ENCODE measurements around the gene SUMF1.

SUMF1 gene

DNA sequence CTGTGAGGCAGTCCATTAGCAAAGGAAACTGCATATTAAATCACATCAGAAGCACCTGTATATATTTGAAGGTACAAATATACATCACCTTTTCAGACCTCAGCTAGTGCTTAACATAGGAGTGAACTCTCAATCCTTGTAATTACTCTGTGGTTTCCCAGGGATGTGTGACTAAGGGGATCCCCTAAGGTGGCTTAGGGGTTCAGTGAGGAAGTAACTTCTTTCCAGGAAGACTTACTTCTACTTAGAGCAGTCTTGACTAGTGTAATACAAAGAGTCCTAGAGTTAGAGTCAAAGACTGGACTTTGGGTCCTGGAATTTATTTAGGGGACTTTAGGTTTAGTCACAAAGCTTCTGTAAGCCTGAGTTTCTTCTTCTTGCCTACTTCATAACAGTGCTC is 8.7 kb upstream of the SUMF1 start:
- no peak overlapping the region for H3K4me3 ChIP-seq (ENCODE audit: extremely low read depth, insufficient read depth, low read length, poor library complexity, severe bottlenecking)
- H3K4me1 ChIP-seq (ENCODE audit: control insufficient read depth, insufficient read depth, low read length, poor library complexity, severe bottlenecking), result no peaks in the 10 kb centered on the region
- no peaks in the 10 kb centered on the region for H3K9me3 ChIP-seq (ENCODE audit: control insufficient read depth, low read length)
- no peak overlapping the region for H3K27ac ChIP-seq (ENCODE audit: low read depth, low read length, severe bottlenecking)
- no peaks in the 10 kb centered on the region for H3K36me3 ChIP-seq (ENCODE audit: control insufficient read depth, insufficient read depth, low read length)

GRCh38 chr3:4474683-4475490 is 7.8 kb upstream of the SUMF1 start:
- no peaks in the 10 kb centered on the region for H3K4me1 ChIP-seq (ENCODE audit: control insufficient read depth, insufficient read depth, low read length, poor library complexity, severe bottlenecking)

GRCh38 chr3:4472766-4473165 is 5.7 kb upstream of the SUMF1 start:
- H3K4me1 ChIP-seq (ENCODE audit: control insufficient read depth, insufficient read depth, low read length, poor library complexity, severe bottlenecking), result no peaks in the 10 kb centered on the region
- no peak overlapping the region for H3K4me3 ChIP-seq (ENCODE audit: extremely low read depth, insufficient read depth, low read length, poor library complexity, severe bottlenecking)
- WGBS, 2 experiments (ENCODE audit: insufficient coverage in 2 of 2), result 83 to 88% methylated on average over 2 of the region's 2 CpGs

More at GRCh38 chr3:4474683-4475490, 7.8 kb upstream of the SUMF1 start:
- H3K4me3 ChIP-seq (ENCODE audit: extremely low read depth, insufficient read depth, low read length, poor library complexity, severe bottlenecking), result no peak overlapping the region
- WGBS, 2 experiments (ENCODE audit: insufficient coverage in 2 of 2), result 70 to 73% methylated on average over 6 of the region's 7 CpGs
- no peak overlapping the region for H3K27ac ChIP-seq (ENCODE audit: low read depth, low read length, severe bottlenecking)
- no peaks in the 10 kb centered on the region for H3K36me3 ChIP-seq (ENCODE audit: control insufficient read depth, insufficient read depth, low read length)
- H3K9me3 ChIP-seq (ENCODE audit: control insufficient read depth, low read length), result no peaks in the 10 kb centered on the region

GRCh38 chr3:4472312-4472711 is 5.2 kb upstream of the SUMF1 start:
- WGBS, 2 experiments (ENCODE audit: insufficient coverage in 2 of 2), result no CpG with 5 or more reads among the region's 2 CpGs
- no peaks in the 10 kb centered on the region for H3K36me3 ChIP-seq (ENCODE audit: control insufficient read depth, insufficient read depth, low read length)

More at GRCh38 chr3:4472766-4473165, 5.7 kb upstream of the SUMF1 start:
- H3K36me3 ChIP-seq (ENCODE audit: control insufficient read depth, insufficient read depth, low read length), result no peaks in the 10 kb centered on the region
- no peaks in the 10 kb centered on the region for H3K9me3 ChIP-seq (ENCODE audit: control insufficient read depth, low read length)
- no peak overlapping the region for H3K27ac ChIP-seq (ENCODE audit: low read depth, low read length, severe bottlenecking)

DNA sequence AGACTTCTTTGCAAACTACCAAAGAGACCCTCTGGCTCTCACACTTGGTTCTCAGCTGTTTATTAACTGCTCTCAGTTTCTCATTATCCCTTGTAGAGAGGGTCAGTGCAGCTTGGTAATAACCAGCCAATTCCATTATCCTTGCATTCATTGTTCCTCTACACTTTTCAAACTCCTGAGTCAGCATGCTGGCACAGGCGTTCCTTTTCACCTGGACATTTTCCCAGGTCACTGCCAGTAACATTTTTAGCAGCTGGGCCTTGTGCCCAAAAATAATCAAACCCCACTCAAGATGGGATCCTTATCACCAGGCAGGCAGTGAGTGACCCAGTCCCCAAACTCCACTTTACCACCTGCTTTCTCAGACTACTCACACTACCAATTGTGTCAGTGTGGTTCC is 4.8 kb upstream of the SUMF1 start:
- Histone ChIP-seq H3K36me3 (ENCODE audit: control insufficient read depth, insufficient read depth, low read length) (no peaks in the 10 kb centered on the region), H3K4me3 (ENCODE audit: extremely low read depth, insufficient read depth, low read length, poor library complexity, severe bottlenecking) (no peak overlapping the region), H3K9me3 (ENCODE audit: control insufficient read depth, low read length) (no peaks in the 10 kb centered on the region), H3K4me1 (ENCODE audit: control insufficient read depth, insufficient read depth, low read length, poor library complexity, severe bottlenecking) (no peaks in the 10 kb centered on the region), H3K27ac (ENCODE audit: low read depth, low read length, severe bottlenecking) (no peak overlapping the region)
- 92 to 93% methylated on average over 1 of the region's 1 CpG for WGBS, 2 experiments (ENCODE audit: insufficient coverage in 2 of 2)

More at GRCh38 chr3:4472312-4472711, 5.2 kb upstream of the SUMF1 start:
- Histone ChIP-seq H3K4me3 (ENCODE audit: extremely low read depth, insufficient read depth, low read length, poor library complexity, severe bottlenecking) (no peak overlapping the region), H3K4me1 (ENCODE audit: control insufficient read depth, insufficient read depth, low read length, poor library complexity, severe bottlenecking) (no peaks in the 10 kb centered on the region), H3K27ac (ENCODE audit: low read depth, low read length, severe bottlenecking) (no peak overlapping the region), H3K9me3 (ENCODE audit: control insufficient read depth, low read length) (no peaks in the 10 kb centered on the region)

- H3K27ac ChIP-seq (ENCODE audit: low read depth, low read length, severe bottlenecking), result no peak overlapping the region
- H3K36me3 ChIP-seq (ENCODE audit: control insufficient read depth, insufficient read depth, low read length), result no peaks in the 10 kb centered on the region
- H3K4me3 ChIP-seq (ENCODE audit: extremely low read depth, insufficient read depth, low read length, poor library complexity, severe bottlenecking), result peak overlapping the region; percentile 80
- no peaks in the 10 kb centered on the region for H3K9me3 ChIP-seq (ENCODE audit: control insufficient read depth, low read length)
- whole genome bisulfite sequencing, 2 experiments (ENCODE audit: insufficient coverage in 2 of 2), result 78 to 89% methylated on average over 9 to 11 of the region's 13 CpGs
- H3K4me1 ChIP-seq (ENCODE audit: control insufficient read depth, insufficient read depth, low read length, poor library complexity, severe bottlenecking), result no peaks in the 10 kb centered on the region
Observed at GRCh38 chr3:4467522-4467867, 426 bp upstream of the SUMF1 start.

- H3K4me3 ChIP-seq (ENCODE audit: extremely low read depth, insufficient read depth, low read length, poor library complexity, severe bottlenecking), result no peak overlapping the region
- H3K27ac ChIP-seq (ENCODE audit: low read depth, low read length, severe bottlenecking), result no peak overlapping the region
- no peaks in the 10 kb centered on the region for H3K9me3 ChIP-seq (ENCODE audit: control insufficient read depth, low read length)
- WGBS, 2 experiments (ENCODE audit: insufficient coverage in 2 of 2), result no CpG with 5 or more reads among the region's 1 CpG
- no peaks in the 10 kb centered on the region for H3K36me3 ChIP-seq (ENCODE audit: control insufficient read depth, insufficient read depth, low read length)
- H3K4me1 ChIP-seq (ENCODE audit: control insufficient read depth, insufficient read depth, low read length, poor library complexity, severe bottlenecking), result no peaks in the 10 kb centered on the region
Observed at GRCh38 chr3:4464576-4464975, 2.5 kb downstream of the SUMF1 start.

DNA sequence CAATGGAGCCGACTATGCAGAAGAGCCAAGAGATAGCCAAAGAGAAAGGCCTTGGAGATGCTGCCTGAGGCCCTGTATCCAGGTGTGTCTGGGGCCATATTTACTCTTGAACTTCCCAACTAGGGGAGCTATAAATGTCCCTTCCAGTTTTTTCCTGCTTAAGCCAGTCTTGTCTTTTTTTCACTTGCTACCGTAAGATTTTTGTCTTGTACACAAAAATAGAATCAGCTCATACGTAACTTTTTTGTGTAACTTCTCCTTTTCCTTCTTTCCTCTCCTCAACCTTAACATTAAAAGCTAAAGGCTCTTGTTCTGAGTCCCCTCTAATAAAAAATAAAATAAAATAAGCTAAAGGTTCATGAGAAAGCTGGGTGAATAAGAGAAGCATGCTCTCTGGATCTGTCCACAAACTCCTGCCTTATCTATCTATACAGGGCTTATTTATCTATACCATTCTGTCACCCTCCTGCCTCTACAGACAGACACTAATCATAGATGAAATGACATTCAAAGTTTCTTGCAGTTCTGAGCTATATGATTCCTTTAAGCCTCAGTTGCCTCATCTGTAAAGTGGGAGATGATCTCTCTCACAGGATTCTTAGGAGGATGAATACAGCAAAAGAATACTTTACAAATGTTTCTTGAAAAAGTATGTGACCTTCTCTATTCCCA is 4.6 kb downstream of the SUMF1 start:
- Histone ChIP-seq H3K4me3 (ENCODE audit: extremely low read depth, insufficient read depth, low read length, poor library complexity, severe bottlenecking) (no peak overlapping the region), H3K36me3 (ENCODE audit: control insufficient read depth, insufficient read depth, low read length) (no peaks in the 10 kb centered on the region), H3K9me3 (ENCODE audit: control insufficient read depth, low read length) (no peaks in the 10 kb centered on the region), H3K4me1 (ENCODE audit: control insufficient read depth, insufficient read depth, low read length, poor library complexity, severe bottlenecking) (no peaks in the 10 kb centered on the region), H3K27ac (ENCODE audit: low read depth, low read length, severe bottlenecking) (no peak overlapping the region)
- WGBS, 2 experiments (ENCODE audit: insufficient coverage in 2 of 2), result 100% methylated on average over 2 to 3 of the region's 3 CpGs

GRCh38 chr3:4461468-4462090 is 5.5 kb downstream of the SUMF1 start:
- Histone ChIP-seq H3K27ac (ENCODE audit: low read depth, low read length, severe bottlenecking) (no peak overlapping the region), H3K36me3 (ENCODE audit: control insufficient read depth, insufficient read depth, low read length) (no peaks in the 10 kb centered on the region), H3K9me3 (ENCODE audit: control insufficient read depth, low read length) (no peaks in the 10 kb centered on the region), H3K4me1 (ENCODE audit: control insufficient read depth, insufficient read depth, low read length, poor library complexity, severe bottlenecking) (no peaks in the 10 kb centered on the region), H3K4me3 (ENCODE audit: extremely low read depth, insufficient read depth, low read length, poor library complexity, severe bottlenecking) (no peak overlapping the region)
- WGBS, 2 experiments (ENCODE audit: insufficient coverage in 2 of 2), result no CpG with 5 or more reads among the region's 2 CpGs

DNA sequence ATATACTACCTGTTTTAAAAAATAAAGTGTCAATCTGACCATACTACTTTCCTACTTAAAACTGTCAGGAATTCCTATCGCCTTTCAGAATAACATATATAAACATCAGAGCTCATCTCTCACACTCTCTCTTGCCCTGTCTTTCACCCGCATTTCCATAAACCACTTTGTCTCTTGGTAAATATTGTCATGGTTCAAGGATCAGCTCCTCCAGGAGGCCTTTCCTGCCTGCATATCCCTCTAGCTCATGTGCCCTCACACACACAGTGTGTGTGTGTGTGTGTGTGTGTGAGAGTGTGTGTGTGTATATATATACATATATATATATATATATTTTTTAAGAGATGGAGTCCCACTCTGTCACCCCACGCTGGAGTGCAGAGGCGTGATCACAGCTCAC is 6.7 kb downstream of the SUMF1 start:
- Histone ChIP-seq H3K27ac (ENCODE audit: low read depth, low read length, severe bottlenecking) (no peak overlapping the region), H3K4me1 (ENCODE audit: control insufficient read depth, insufficient read depth, low read length, poor library complexity, severe bottlenecking) (no peaks in the 10 kb centered on the region), H3K36me3 (ENCODE audit: control insufficient read depth, insufficient read depth, low read length) (no peaks in the 10 kb centered on the region), H3K9me3 (ENCODE audit: control insufficient read depth, low read length) (no peaks in the 10 kb centered on the region), H3K4me3 (ENCODE audit: extremely low read depth, insufficient read depth, low read length, poor library complexity, severe bottlenecking) (no peak overlapping the region)
- 90% methylated on average over 2 to 4 of the region's 4 CpGs for WGBS, 2 experiments (ENCODE audit: insufficient coverage in 2 of 2)

DNA sequence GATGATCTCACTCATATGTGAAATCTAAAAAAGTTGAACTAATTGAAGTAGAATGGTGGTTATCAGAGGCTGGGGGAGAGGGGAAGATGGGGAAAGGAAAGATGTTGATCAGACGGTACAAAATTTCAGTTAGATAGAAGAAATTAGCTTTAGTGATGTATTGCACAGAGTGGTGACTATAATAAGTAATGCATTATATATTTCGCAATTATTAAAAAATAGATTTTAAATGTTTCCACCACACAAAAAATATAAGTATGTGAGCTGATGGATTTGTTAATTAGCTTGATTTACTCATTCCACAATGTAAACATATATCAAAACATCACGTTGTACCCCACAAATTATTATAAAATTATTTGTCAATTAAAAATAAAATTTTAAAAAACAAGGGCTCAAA is 8.1 kb downstream of the SUMF1 start:
- Histone ChIP-seq H3K4me3 (ENCODE audit: extremely low read depth, insufficient read depth, low read length, poor library complexity, severe bottlenecking) (no peak overlapping the region), H3K4me1 (ENCODE audit: control insufficient read depth, insufficient read depth, low read length, poor library complexity, severe bottlenecking) (no peaks in the 10 kb centered on the region), H3K27ac (ENCODE audit: low read depth, low read length, severe bottlenecking) (no peak overlapping the region), H3K36me3 (ENCODE audit: control insufficient read depth, insufficient read depth, low read length) (no peaks in the 10 kb centered on the region), H3K9me3 (ENCODE audit: control insufficient read depth, low read length) (no peaks in the 10 kb centered on the region)
- WGBS, 2 experiments (ENCODE audit: insufficient coverage in 2 of 2), result no CpG with 5 or more reads among the region's 3 CpGs

All from mesodermal cell (in vitro differentiated cells).